ENCODE measurements around the gene CDT1.

The CDT1 gene

GRCh38 chr16:88807626-88808453, 4.3 kb downstream of the CDT1 start:
- CTCF ChIA-PET, result no interaction called here
- TF ChIP-seq CTCF (conservative IDR thresholded peaks at IDR 0.05; ENCODE audit: low read depth), result no peak
- DNase-seq (ENCODE audit: low spot score), result no peak
- peak overlapping the region; percentile 98 for H3K27ac ChIP-seq
- POLR2A ChIA-PET (ENCODE audit: low non-redundant PET), result no interaction called here

- DNase-seq (ENCODE audit: low spot score), result peak; percentile 24
- no peak for TF ChIP-seq CTCF (conservative IDR thresholded peaks at IDR 0.05; ENCODE audit: low read depth)
- peak overlapping the region; percentile 98 for H3K27ac ChIP-seq
- ChIA-PET CTCF (interaction anchor here (1.1 to 2.0 kb wide), 2 partner anchors 72 to 407 kb away, joined by 4 to 10 read pairs; no protein-coding TSS in a partner anchor), POLR2A (ENCODE audit: low non-redundant PET) (no interaction called here)
Measured at GRCh38 chr16:88809068-88809675, 5.6 kb downstream of the CDT1 start.

GRCh38 chr16:88809676-88810165, 6.1 kb downstream of the CDT1 start:
- peak overlapping the region; percentile 98 for H3K27ac ChIP-seq
- POLR2A ChIA-PET (ENCODE audit: low non-redundant PET), result interaction anchor here (0.6 kb wide), 1 partner anchor 432 kb away, joined by 4 read pairs; no protein-coding TSS in a partner anchor
- DNase-seq (ENCODE audit: low spot score), result no peak
- TF ChIP-seq CTCF (conservative IDR thresholded peaks at IDR 0.05; ENCODE audit: low read depth), result no peak
- CTCF ChIA-PET, result interaction anchor here (1.1 to 2.0 kb wide), 3 partner anchors 48 to 407 kb away, joined by 4 to 10 read pairs (median 4); no protein-coding TSS in a partner anchor

- no peak for TF ChIP-seq CTCF (conservative IDR thresholded peaks at IDR 0.05; ENCODE audit: low read depth)
- DNase-seq (ENCODE audit: low spot score), result peak; percentile 19
- ChIA-PET POLR2A (ENCODE audit: low non-redundant PET) (interaction anchor here (0.6 kb wide), 1 partner anchor 431 kb away, joined by 4 read pairs; no protein-coding TSS in a partner anchor), CTCF (interaction anchor here (0.6 to 2.0 kb wide), 5 partner anchors 42 to 406 kb away, joined by 4 to 10 read pairs (median 4); no protein-coding TSS in a partner anchor)
- H3K27ac ChIP-seq, result peak overlapping the region; percentile 98
Measured at GRCh38 chr16:88810166-88810911, 6.8 kb downstream of the CDT1 start.

GRCh38 chr16:88810912-88811768, 7.6 kb downstream of the CDT1 start:
- no peak for TF ChIP-seq CTCF (conservative IDR thresholded peaks at IDR 0.05; ENCODE audit: low read depth)
- ChIA-PET CTCF (interaction anchor here (0.6 to 1.5 kb wide), 4 partner anchors 41 to 356 kb away, joined by 4 to 5 read pairs (median 4); no protein-coding TSS in a partner anchor), POLR2A (ENCODE audit: low non-redundant PET) (no interaction called here)
- peak overlapping the region; percentile 98 for H3K27ac ChIP-seq
- DNase-seq (ENCODE audit: low spot score), result peak; percentile 57
